HepG2 (cell line): ENCODE measurements around the gene HNRNPA2B1. TPM values are rescaled to one million over a fixed set of nuclear protein-coding genes. Genes with fewer than 3 reads are reported as not detected.

Experiments
- ATF7-NPFF ChIP-seq: sonication (generic); formaldehyde crosslinking; IDR thresholded peaks from 2 replicates; pipeline ENCODE4 v1.8.1; 2023; ENCODE audit warnings: mild to moderate bottlenecking, low read depth, missing genetic modification reagents, moderate library complexity
- CCAR2 ChIP-seq: fragments of 200-400 bp; formaldehyde crosslinking; optimal IDR thresholded peaks from 2 replicates; pipeline ENCODE3; 2018; ENCODE audit warnings: low read depth, mild to moderate bottlenecking, low read length, moderate library complexity
- FLYWCH1 ChIP-seq: sonication (generic); formaldehyde crosslinking; IDR thresholded peaks from 2 replicates; pipeline ENCODE4 v1.8.1; 2023; ENCODE audit warnings: mild to moderate bottlenecking, missing genetic modification reagents
- GMEB2 ChIP-seq: IDR thresholded peaks from 2 replicates; pipeline ENCODE4 v1.6.1; 2016; ENCODE audit warnings: missing biosample characterization, missing genetic modification reagents, low read depth
- MAZ ChIP-seq, 2 experiments: sonication (generic) in 1 of 2; formaldehyde crosslinking in 1 of 2; IDR thresholded peaks; 2 replicates each; pipeline versions ENCODE4 v1.5.0 to v1.6.1; 2012 to 2020; ENCODE audit warnings: low read depth in 2 of 2, mild to moderate bottlenecking in 2 of 2, borderline replicate concordance in 1 of 2, improper control_type of control experiment in 1 of 2, low read length in 1 of 2, missing genetic modification reagents in 1 of 2, moderate library complexity in 1 of 2
- NPAS2 ChIP-seq: sonication (generic); formaldehyde crosslinking; IDR thresholded peaks from 2 replicates; pipeline ENCODE4 v1.8.0; 2022; ENCODE audit warnings: mild to moderate bottlenecking, missing genetic modification reagents, borderline replicate concordance
- RBM39 ChIP-seq: fragments of 200-400 bp; formaldehyde crosslinking; IDR thresholded peaks from one replicate; pipeline ENCODE4 v1.6.1; 2018; ENCODE audit warnings: antibody characterized with exemption, mild to moderate bottlenecking, low read depth, low read length; ENCODE audit not compliant: poor library complexity, severe bottlenecking
- ZBTB42 ChIP-seq: sonication (generic); formaldehyde crosslinking; IDR thresholded peaks from 2 replicates; pipeline ENCODE4 v1.5.0; 2020; ENCODE audit warnings: mild to moderate bottlenecking, missing genetic modification reagents
- ZMYM2 ChIP-seq: sonication (generic); formaldehyde crosslinking; IDR thresholded peaks from 2 replicates; pipeline ENCODE4 v1.8.0; 2022; ENCODE audit warnings: mild to moderate bottlenecking, missing genetic modification reagents
- ZNF350 ChIP-seq: sonication (generic); formaldehyde crosslinking; IDR thresholded peaks from 2 replicates; pipeline ENCODE4 v1.4.0; 2020; ENCODE audit warnings: mild to moderate bottlenecking, low read depth, missing genetic modification reagents, borderline replicate concordance
- ZNF367 ChIP-seq: sonication (generic); formaldehyde crosslinking; IDR thresholded peaks from 2 replicates; pipeline ENCODE4 v1.4.0; 2020; ENCODE audit warnings: missing genetic modification reagents, borderline replicate concordance
- ZXDC ChIP-seq: sonication (generic); formaldehyde crosslinking; IDR thresholded peaks from 2 replicates; pipeline ENCODE4 v1.5.0; 2020; ENCODE audit warnings: mild to moderate bottlenecking, missing genetic modification reagents
- ZZZ3 ChIP-seq: sonication (generic); formaldehyde crosslinking; IDR thresholded peaks from 2 replicates; pipeline ENCODE4 v1.4.0; 2020; ENCODE audit warnings: missing genetic modification reagents, mild to moderate bottlenecking, borderline replicate concordance
- polyA plus RNA-seq, 8 experiments: library from polyadenylated mRNA; depleted of rRNA in 3 of 8; stranded (reverse) in 7 of 8; unstranded in 1 of 8; fragments of >200 nt; fragmentation: Illumina TruSeq in 4 of 8; extraction: Trizol in 4 of 8; gene quantifications; 2 replicates each; pipeline versions ENCODE4 v1.2.1 to v1.2.3, GENCODE V29; 2011 to 2016; ENCODE audit warnings: low read depth in 4 of 8, missing spikeins in 1 of 8, mixed read lengths in 1 of 8; ENCODE audit not compliant: insufficient read depth in 1 of 8
- total RNA-seq, 5 experiments: library from RNA; depleted of rRNA; stranded (reverse); fragments of >200 nt; fragmentation: Illumina TruSeq; extraction: Trizol; gene quantifications; 2 replicates each; pipeline ENCODE4 v1.2.3, GENCODE V29; 2016; ENCODE audit warnings: low read depth in 1 of 5
- TF ChIP-seq, protein P1 (sequence below): fragments of 450-650 bp; IDR thresholded peaks from 2 replicates; pipeline ENCODE4 v1.6.1; 2017; ENCODE audit warnings: mild to moderate bottlenecking
- TF ChIP-seq, protein P2 (sequence below), 2 experiments: sonication (generic) in 1 of 2; formaldehyde crosslinking in 1 of 2; IDR thresholded peaks; 2 replicates each; pipeline versions ENCODE4 v1.4.0 to v1.6.1; 2016 to 2020; ENCODE audit warnings: borderline replicate concordance in 1 of 2, low read depth in 1 of 2, mild to moderate bottlenecking in 1 of 2, missing genetic modification reagents in 1 of 2

HNRNPA2B1 gene
- total and polyA plus RNA-seq, 2 of the 13 experiments (the other 11 are each of a cell fraction or from before 2014, with no cell fraction given) = 193 to 412 TPM

DNA sequence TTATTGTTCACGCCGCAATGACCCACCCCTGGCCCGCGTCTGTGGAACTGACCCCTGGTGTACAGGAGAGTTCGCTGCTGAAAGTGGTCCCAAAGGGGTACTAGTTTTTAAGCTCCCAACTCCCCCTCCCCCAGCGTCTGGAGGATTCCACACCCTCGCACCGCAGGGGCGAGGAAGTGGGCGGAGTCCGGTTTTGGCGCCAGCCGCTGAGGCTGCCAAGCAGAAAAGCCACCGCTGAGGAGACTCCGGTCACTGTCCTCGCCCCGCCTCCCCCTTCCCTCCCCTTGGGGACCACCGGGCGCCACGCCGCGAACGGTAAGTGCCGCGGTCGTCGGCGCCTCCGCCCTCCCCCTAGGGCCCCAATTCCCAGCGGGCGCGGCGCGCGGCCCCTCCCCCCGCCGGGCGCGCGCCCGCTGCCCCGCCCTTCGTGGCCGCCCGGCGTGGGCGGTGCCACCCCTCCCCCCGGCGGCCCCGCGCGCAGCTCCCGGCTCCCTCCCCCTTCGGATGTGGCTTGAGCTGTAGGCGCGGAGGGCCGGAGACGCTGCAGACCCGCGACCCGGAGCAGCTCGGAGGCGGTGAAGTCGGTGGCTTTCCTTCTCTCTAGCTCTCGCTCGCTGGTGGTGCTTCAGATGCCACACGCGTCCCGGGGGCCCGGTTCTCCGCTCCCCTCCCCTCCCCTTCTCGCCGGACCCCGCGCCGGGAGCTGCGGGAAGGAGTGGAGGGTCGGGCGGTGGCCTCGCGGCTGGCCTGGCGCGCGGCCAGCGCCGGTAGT, 887 bp upstream of the HNRNPA2B1 start, which contains the start of gene CBX3 (continued):
- TF ChIP-seq, protein P1, sequence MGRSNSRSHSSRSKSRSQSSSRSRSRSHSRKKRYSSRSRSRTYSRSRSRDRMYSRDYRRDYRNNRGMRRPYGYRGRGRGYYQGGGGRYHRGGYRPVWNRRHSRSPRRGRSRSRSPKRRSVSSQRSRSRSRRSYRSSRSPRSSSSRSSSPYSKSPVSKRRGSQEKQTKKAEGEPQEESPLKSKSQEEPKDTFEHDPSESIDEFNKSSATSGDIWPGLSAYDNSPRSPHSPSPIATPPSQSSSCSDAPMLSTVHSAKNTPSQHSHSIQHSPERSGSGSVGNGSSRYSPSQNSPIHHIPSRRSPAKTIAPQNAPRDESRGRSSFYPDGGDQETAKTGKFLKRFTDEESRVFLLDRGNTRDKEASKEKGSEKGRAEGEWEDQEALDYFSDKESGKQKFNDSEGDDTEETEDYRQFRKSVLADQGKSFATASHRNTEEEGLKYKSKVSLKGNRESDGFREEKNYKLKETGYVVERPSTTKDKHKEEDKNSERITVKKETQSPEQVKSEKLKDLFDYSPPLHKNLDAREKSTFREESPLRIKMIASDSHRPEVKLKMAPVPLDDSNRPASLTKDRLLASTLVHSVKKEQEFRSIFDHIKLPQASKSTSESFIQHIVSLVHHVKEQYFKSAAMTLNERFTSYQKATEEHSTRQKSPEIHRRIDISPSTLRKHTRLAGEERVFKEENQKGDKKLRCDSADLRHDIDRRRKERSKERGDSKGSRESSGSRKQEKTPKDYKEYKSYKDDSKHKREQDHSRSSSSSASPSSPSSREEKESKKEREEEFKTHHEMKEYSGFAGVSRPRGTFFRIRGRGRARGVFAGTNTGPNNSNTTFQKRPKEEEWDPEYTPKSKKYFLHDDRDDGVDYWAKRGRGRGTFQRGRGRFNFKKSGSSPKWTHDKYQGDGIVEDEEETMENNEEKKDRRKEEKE = no peak
- no peak for TF ChIP-seq ATF7-NPFF
- TF ChIP-seq ZNF367 (CRISPR knock-in tag) = 0 out of 2 replicates have a peak, but pooled peaks have one; percentile 14
- no peak; the same call in 1 of the 2 replicates for TF ChIP-seq ZXDC (CRISPR knock-in tag)
- no peak for TF ChIP-seq ZNF350 (CRISPR knock-in tag)
- TF ChIP-seq ZBTB42 = no peak
- TF ChIP-seq, protein P2, sequence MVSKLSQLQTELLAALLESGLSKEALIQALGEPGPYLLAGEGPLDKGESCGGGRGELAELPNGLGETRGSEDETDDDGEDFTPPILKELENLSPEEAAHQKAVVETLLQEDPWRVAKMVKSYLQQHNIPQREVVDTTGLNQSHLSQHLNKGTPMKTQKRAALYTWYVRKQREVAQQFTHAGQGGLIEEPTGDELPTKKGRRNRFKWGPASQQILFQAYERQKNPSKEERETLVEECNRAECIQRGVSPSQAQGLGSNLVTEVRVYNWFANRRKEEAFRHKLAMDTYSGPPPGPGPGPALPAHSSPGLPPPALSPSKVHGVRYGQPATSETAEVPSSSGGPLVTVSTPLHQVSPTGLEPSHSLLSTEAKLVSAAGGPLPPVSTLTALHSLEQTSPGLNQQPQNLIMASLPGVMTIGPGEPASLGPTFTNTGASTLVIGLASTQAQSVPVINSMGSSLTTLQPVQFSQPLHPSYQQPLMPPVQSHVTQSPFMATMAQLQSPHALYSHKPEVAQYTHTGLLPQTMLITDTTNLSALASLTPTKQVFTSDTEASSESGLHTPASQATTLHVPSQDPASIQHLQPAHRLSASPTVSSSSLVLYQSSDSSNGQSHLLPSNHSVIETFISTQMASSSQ (IDR thresholded peaks at IDR 0.05; ENCODE audit: low read depth) = no peak
- TF ChIP-seq, protein P2 (CRISPR knock-in tag; IDR thresholded peaks at IDR 0.05; ENCODE audit: borderline replicate concordance) = no peak
- TF ChIP-seq FLYWCH1 (CRISPR knock-in tag) = no peak; the same call in 1 of the 2 replicates
- TF ChIP-seq NPAS2 (CRISPR knock-in tag) = no peak
- peak; percentile 66; the same call in 1 of the 2 replicates for TF ChIP-seq MAZ (IDR thresholded peaks at IDR 0.05; ENCODE audit: borderline replicate concordance, low read depth, low read length)
- no peak; the same call in 1 of the 2 replicates for TF ChIP-seq MAZ (CRISPR knock-in tag; IDR thresholded peaks at IDR 0.05; ENCODE audit: low read depth)
- no peak for TF ChIP-seq GMEB2 (CRISPR knock-in tag)
- no peak for TF ChIP-seq ZZZ3 (CRISPR knock-in tag)
- TF ChIP-seq CCAR2 = no peak
- no peak for TF ChIP-seq ZMYM2 (CRISPR knock-in tag)
- no peak for TF ChIP-seq RBM39
